Retinal pigment epithelial cell (primary cell): Measurements from ENCODE around the gene APBA3.
A peak's percentile ranks its signal among the peaks of the same experiment; 100 is the strongest.

ENCODE experiments used
- DNase-seq: peaks from one replicate; pipeline ENCODE4 v3.0.0-alpha.2; 2010; ENCODE audit warnings: low read depth
- H3K4me3 ChIP-seq: 2 replicates; pipeline ENCODE4 v1.5.1; 2011; ENCODE audit warnings: mild to moderate bottlenecking, low read length, control low read depth, moderate library complexity
- CTCF ChIP-seq: conservative IDR thresholded peaks from 2 replicates; pipeline ENCODE4 v1.5.1; 2011; ENCODE audit warnings: low read depth, low read length, control low read depth, inconsistent platforms

APBA3 gene

GRCh38 chr19:3716147-3716668 is 45.3 kb downstream of the APBA3 start:
- no peak overlapping the region for H3K4me3 ChIP-seq
- no peak for TF ChIP-seq CTCF
- no peak for DNase-seq

GRCh38 chr19:3712663-3713611 is 48.6 kb downstream of the APBA3 start:
- no peak overlapping the region for H3K4me3 ChIP-seq
- TF ChIP-seq CTCF, result no peak
- DNase-seq, result no peak

- no peak for DNase-seq
- no peak for TF ChIP-seq CTCF
- H3K4me3 ChIP-seq, result no peak overlapping the region
Measured at GRCh38 chr19:3710265-3710812, 51.2 kb downstream of the APBA3 start.

- peak; percentile 18 for TF ChIP-seq CTCF
- peak within 1 kb of the TSS; percentile 17 for H3K4me3 ChIP-seq
- DNase-seq, result peak; percentile 44
Measured at GRCh38 chr19:3708207-3708931, 53.1 kb downstream of the APBA3 start, which contains the start of gene TJP3. TSS of gene TJP3 (plus strand) at chr19:3708384. CDS start at chr19:3728433, 20,049 bp downstream.

- no peak for TF ChIP-seq CTCF
- no peak for DNase-seq
- H3K4me3 ChIP-seq, result no peak overlapping the region
Measured at GRCh38 chr19:3707868-3708206, 53.7 kb downstream of the APBA3 start.

GRCh38 chr19:3701200-3701599 is 60.3 kb downstream of the APBA3 start:
- DNase-seq, result no peak
- H3K4me3 ChIP-seq, result no peak overlapping the region
- TF ChIP-seq CTCF, result no peak
